Psoas muscle (tissue), 8 donors: Measurements from ENCODE around the gene CIP2A. TPM values are rescaled to one million over a fixed set of nuclear protein-coding genes. Genes with fewer than 3 reads are reported as not detected.

Source experiments
- ATAC-seq, 4 donors: fragments of 200-7000 bp; cut with Tn5 transposase; one replicate each; pipeline ENCODE4 v1.9.1; 2020; ENCODE audit warnings: moderate library complexity in 3 of 4, mild to moderate bottlenecking in 2 of 4
- DNase-seq, 2 donors: peaks; one replicate each; pipeline ENCODE4 v3.0.0-alpha.2; 2020
- H3K27ac ChIP-seq: fragments of 200-600 bp; one replicate; pipeline ENCODE4 v1.8.0; 2022
- H3K27me3 ChIP-seq, 3 donors: fragments of 200-600 bp in 1 of 3; one replicate each; pipeline versions ENCODE4 v1.6.1 to v1.8.0; 2013 to 2022; ENCODE audit warnings: low read length in 2 of 3, mild to moderate bottlenecking in 2 of 3, moderate library complexity in 1 of 3; ENCODE audit not compliant: insufficient read depth in 3 of 3
- H3K36me3 ChIP-seq, 2 donors: fragments of 200-600 bp in 1 of 2; one replicate each; pipeline versions ENCODE4 v1.6.1 to v1.8.0; 2013 to 2022; ENCODE audit warnings: low read depth in 1 of 2, mild to moderate bottlenecking in 1 of 2, moderate library complexity in 1 of 2; ENCODE audit not compliant: insufficient read depth in 1 of 2
- H3K4me1 ChIP-seq: fragments of 200-600 bp; one replicate; pipeline ENCODE4 v1.8.0; 2022
- H3K4me3 ChIP-seq: fragments of 200-600 bp; one replicate; pipeline ENCODE4 v1.8.0; 2022; ENCODE audit warnings: mild to moderate bottlenecking
- H3K9me3 ChIP-seq: fragments of 200-600 bp; one replicate; pipeline ENCODE4 v1.8.0; 2022
- CTCF ChIP-seq: fragments of 200-600 bp; IDR thresholded peaks from one replicate; pipeline ENCODE4 v1.8.0; 2022; ENCODE audit warnings: antibody characterized with exemption
- WGBS, 3 donors: extraction: QIAGEN DNeasy Blood & Tissue Kit; methylation state at CpG; one replicate each; pipeline versions ENCODE4 v1.1.6 to v1.1.7; 2013; 5-methylcytosine and 5-hydroxymethylcytosine counted together
- intact Hi-C, 2 donors: fragments of 100-400 bp; cut with DNase I; formaldehyde crosslinking; loops; one replicate each; pipeline versions ENCODE4 v1.11.0 to v1.14.2; 2022
- polyA plus RNA-seq, 3 donors: library from polyadenylated mRNA; stranded (reverse); fragments of 200-250 nt; gene quantifications; one replicate each; pipeline ENCODE4 v1.2.3, GENCODE V29; 2013
- total RNA-seq, 4 donors: library from RNA; stranded (reverse); fragmentation: NEBNext Ultra II Directional in 2 of 4; extraction: Animal tissue kit (Norgen Biotek cat#: 25700) in 2 of 4; gene quantifications; one replicate each; pipeline versions ENCODE4 v1.2.1 to v1.2.4, GENCODE V29; 2021 to 2023
- donor health status: healthy with polysubstance abuse.
- donor health status: DM: no; HTN: no; CAD: no; lungs with moderate emphysema.
- donor health status: Bipolar disorder and iron deficiency.
- donor health status: healthy.
- donor health status: DM: yes; HTN: yes; CAD: no.
- donor health status: DM: no; HTN: no; CAD: no.
- donor health status: DM: no; HTN: no; CAD: no.
- donor health status: DM: yes; HTN: yes; CAD: no.

Gene CIP2A
- total and polyA plus RNA-seq, 7 donors: 0.31 to 1.7 (median 0.93) TPM

- H3K4me3 ChIP-seq: no peak overlapping the region
- intact Hi-C loops: no loop called here
These were observed 81.3 kb downstream of the CIP2A start for GRCh38 chr3:108507902-108508301.

GRCh38 chr3:108505811-108506210 is 83.4 kb downstream of the CIP2A start:
- Histone ChIP-seq H3K9me3 (no peaks in the 10 kb centered on the region), H3K4me3 (no peak overlapping the region), H3K27ac (no peak overlapping the region), H3K27me3 (no peaks in the 10 kb centered on the region), H3K36me3 (no peaks in the 10 kb centered on the region), H3K4me1 (no peaks in the 10 kb centered on the region)
- no peak for ATAC-seq
- DNase-seq: no peak
- 79 to 95% (median 91%) methylated on average over 1 of the region's 1 CpG for WGBS, 3 donors
- TF ChIP-seq CTCF: no peak
- intact Hi-C loops: no loop called here

More at GRCh38 chr3:108507902-108508301, 81.3 kb downstream of the CIP2A start:
- no peak for TF ChIP-seq CTCF
- H3K27ac ChIP-seq: no peak overlapping the region
- no peaks in the 10 kb centered on the region for H3K27me3 ChIP-seq
- ATAC-seq (no peak), DNase-seq (no peak)
- no peaks in the 10 kb centered on the region for H3K9me3 ChIP-seq
- H3K4me1 ChIP-seq: no peaks in the 10 kb centered on the region
- no peaks in the 10 kb centered on the region for H3K36me3 ChIP-seq

- TF ChIP-seq CTCF: no peak
- H3K9me3 ChIP-seq: no peaks in the 10 kb centered on the region
- no peak overlapping the region for H3K27ac ChIP-seq
- no peak overlapping the region for H3K4me3 ChIP-seq
- no peaks in the 10 kb centered on the region for H3K4me1 ChIP-seq
- H3K36me3 ChIP-seq: no peaks in the 10 kb centered on the region
- no peaks in the 10 kb centered on the region for H3K27me3 ChIP-seq
- intact Hi-C loops: no loop called here
- ATAC-seq (no peak), DNase-seq (no peak)
These were observed 85.5 kb downstream of the CIP2A start for GRCh38 chr3:108503722-108504121.

GRCh38 chr3:108501535-108501934 is 87.7 kb downstream of the CIP2A start:
- intact Hi-C loops: no loop called here
- H3K4me1 ChIP-seq: no peaks in the 10 kb centered on the region
- no peak for TF ChIP-seq CTCF
- H3K36me3 ChIP-seq: no peaks in the 10 kb centered on the region
- H3K4me3 ChIP-seq: no peak overlapping the region
- DNase-seq: no peak
- H3K27ac ChIP-seq: no peak overlapping the region
- ATAC-seq: no peak
- WGBS, 3 donors: 88 to 91% (median 88%) methylated on average over 5 of the region's 5 CpGs
- no peaks in the 10 kb centered on the region for H3K27me3 ChIP-seq
- no peaks in the 10 kb centered on the region for H3K9me3 ChIP-seq

- H3K27me3 ChIP-seq: no peaks in the 10 kb centered on the region
- no peak for TF ChIP-seq CTCF
- no peak overlapping the region for H3K27ac ChIP-seq
- ATAC-seq (no peak), DNase-seq (no peak)
- intact Hi-C loops: no loop called here
- no peaks in the 10 kb centered on the region for H3K9me3 ChIP-seq
- WGBS, 3 donors: 86% methylated on average over 1 of the region's 1 CpG
- no peaks in the 10 kb centered on the region for H3K36me3 ChIP-seq
- H3K4me3 ChIP-seq: no peak overlapping the region
- no peaks in the 10 kb centered on the region for H3K4me1 ChIP-seq
These were observed 88.5 kb downstream of the CIP2A start for GRCh38 chr3:108500728-108501127.
